Cardiac muscle cell (in vitro differentiated cells and primary cell): ENCODE data around the gene CGRRF1. TPM values are rescaled to one million over a fixed set of nuclear protein-coding genes. Genes with fewer than 3 reads are reported as not detected.

Source experiments
- DNase-seq, 2 donors: peaks; one replicate each; pipeline versions ENCODE4 v3.0.0 to v3.0.0-alpha.2; 2010 to 2017; ENCODE audit warnings: low read depth in 1 of 2, low spot score in 1 of 2
- H3K27ac ChIP-seq: fragments of 200-600 bp; sonication (generic); 2 replicates; pipeline ENCODE4 v1.5.1; 2016
- H3K27me3 ChIP-seq: fragments of 200-600 bp; sonication (generic); 2 replicates; pipeline ENCODE4 v1.6.0; 2016; ENCODE audit warnings: control low read depth
- H3K36me3 ChIP-seq: fragments of 200-600 bp; sonication (generic); 2 replicates; pipeline ENCODE4 v1.5.1; 2016; ENCODE audit warnings: control low read depth
- H3K4me1 ChIP-seq: fragments of 200-600 bp; sonication (generic); 2 replicates; pipeline ENCODE4 v1.8.1; 2017; ENCODE audit warnings: low read depth, mild to moderate bottlenecking, mixed run types
- H3K4me3 ChIP-seq: fragments of 200-600 bp; sonication (generic); 2 replicates; pipeline ENCODE4 v1.5.1; 2016; ENCODE audit warnings: mild to moderate bottlenecking
- H3K9me3 ChIP-seq: fragments of 200-600 bp; sonication (generic); 2 replicates; pipeline ENCODE4 v1.5.1; 2017; ENCODE audit warnings: low read depth, mild to moderate bottlenecking, control low read depth
- polyA plus RNA-seq: library from polyadenylated mRNA; unstranded; fragments of >200 nt; fragmentation: Nextera tagmentation; extraction: Ambion mirVana; gene quantifications from 2 replicates; pipeline ENCODE4 v1.2.1, GENCODE V29; 2016
- total RNA-seq: library from RNA; depleted of rRNA; stranded (reverse); fragments of >200 nt; gene quantifications from 2 replicates; pipeline ENCODE4 v1.2.3, GENCODE V29; 2016
- TF ChIP-seq, protein P1 (sequence below): IDR thresholded peaks from 2 replicates; pipeline ENCODE4 v1.5.1; 2012; ENCODE audit warnings: low read depth, mild to moderate bottlenecking, low read length

Gene CGRRF1
- total and polyA plus RNA-seq, 2 experiments from 2014 or later: 8.4 to 22.9 TPM

DNA sequence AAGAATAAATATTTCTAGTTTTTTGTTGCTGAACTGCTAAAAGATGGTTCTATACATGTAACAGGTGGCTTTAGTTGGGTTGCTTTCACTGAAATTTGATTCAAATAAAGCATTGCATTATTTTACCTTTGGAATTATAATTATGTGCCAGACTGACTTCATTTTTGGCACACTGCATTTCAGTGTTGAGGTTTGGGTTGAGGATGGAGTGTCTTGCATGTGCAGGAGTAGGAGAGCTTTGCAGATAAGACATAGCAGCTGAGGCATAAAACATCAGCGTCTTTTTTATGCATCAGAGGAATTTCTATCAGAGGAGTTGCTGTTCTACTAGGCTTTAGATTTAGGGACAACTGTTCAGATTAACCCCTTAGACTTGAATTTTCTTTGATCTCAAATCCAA lies 74.4 kb downstream of the CGRRF1 start:
- no peaks in the 10 kb centered on the region for H3K36me3 ChIP-seq
- H3K27ac ChIP-seq: no peak overlapping the region
- no peaks in the 10 kb centered on the region for H3K27me3 ChIP-seq
- DNase-seq: peak in 1 of 2 donors; percentile 30
- H3K9me3 ChIP-seq: no peaks in the 10 kb centered on the region
- TF ChIP-seq, protein P1, sequence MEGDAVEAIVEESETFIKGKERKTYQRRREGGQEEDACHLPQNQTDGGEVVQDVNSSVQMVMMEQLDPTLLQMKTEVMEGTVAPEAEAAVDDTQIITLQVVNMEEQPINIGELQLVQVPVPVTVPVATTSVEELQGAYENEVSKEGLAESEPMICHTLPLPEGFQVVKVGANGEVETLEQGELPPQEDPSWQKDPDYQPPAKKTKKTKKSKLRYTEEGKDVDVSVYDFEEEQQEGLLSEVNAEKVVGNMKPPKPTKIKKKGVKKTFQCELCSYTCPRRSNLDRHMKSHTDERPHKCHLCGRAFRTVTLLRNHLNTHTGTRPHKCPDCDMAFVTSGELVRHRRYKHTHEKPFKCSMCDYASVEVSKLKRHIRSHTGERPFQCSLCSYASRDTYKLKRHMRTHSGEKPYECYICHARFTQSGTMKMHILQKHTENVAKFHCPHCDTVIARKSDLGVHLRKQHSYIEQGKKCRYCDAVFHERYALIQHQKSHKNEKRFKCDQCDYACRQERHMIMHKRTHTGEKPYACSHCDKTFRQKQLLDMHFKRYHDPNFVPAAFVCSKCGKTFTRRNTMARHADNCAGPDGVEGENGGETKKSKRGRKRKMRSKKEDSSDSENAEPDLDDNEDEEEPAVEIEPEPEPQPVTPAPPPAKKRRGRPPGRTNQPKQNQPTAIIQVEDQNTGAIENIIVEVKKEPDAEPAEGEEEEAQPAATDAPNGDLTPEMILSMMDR: no peak
- H3K4me1 ChIP-seq: peaks cover 13% of the 10 kb centered on the region
- H3K4me3 ChIP-seq: no peak overlapping the region

DNA sequence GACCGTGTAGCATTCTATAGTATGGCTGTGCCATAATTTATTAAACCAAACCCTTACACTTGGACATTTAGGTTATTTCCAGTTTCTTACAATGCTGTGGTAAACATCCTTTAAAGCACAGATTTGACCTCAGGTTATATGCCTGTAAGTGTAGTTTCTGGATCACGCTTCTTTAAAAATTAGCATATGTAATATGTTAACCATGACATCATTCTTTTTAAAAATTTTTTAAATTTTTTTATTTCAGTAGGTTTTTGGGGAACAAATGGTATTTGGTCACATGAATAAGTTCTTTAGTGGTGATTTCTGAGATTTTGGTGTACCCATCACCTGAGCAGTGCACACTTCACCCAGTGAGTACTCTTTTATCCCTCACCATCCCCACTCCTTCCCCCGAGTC lies 75.5 kb downstream of the CGRRF1 start:
- no peak for DNase-seq
- H3K27ac ChIP-seq: no peak overlapping the region
- no peaks in the 10 kb centered on the region for H3K9me3 ChIP-seq
- no peaks in the 10 kb centered on the region for H3K27me3 ChIP-seq
- H3K4me1 ChIP-seq: peaks cover 13% of the 10 kb centered on the region
- no peak overlapping the region for H3K4me3 ChIP-seq
- no peaks in the 10 kb centered on the region for H3K36me3 ChIP-seq
- TF ChIP-seq, protein P1: no peak

Other genes with a start within 250 kb of the CGRRF1 start
- 13.9 and 43.9 TPM in 2 replicates for gene CDKN3, start 112.9 kb upstream of the CGRRF1 start, total RNA-seq
- gene CDKN3, start 112.9 kb upstream of the CGRRF1 start, polyA plus RNA-seq: 19.6 and 128 TPM in 2 replicates
- gene CNIH1, start 68.5 kb upstream of the CGRRF1 start, total RNA-seq: 87.3 and 128 TPM in 2 replicates
- 87.2 and 106 TPM in 2 replicates for gene CNIH1, start 68.5 kb upstream of the CGRRF1 start, polyA plus RNA-seq
- gene GMFB, start 20.9 kb upstream of the CGRRF1 start, total RNA-seq: 26.7 and 60.3 TPM in 2 replicates
- 38.1 and 45.0 TPM in 2 replicates for gene GMFB, start 20.9 kb upstream of the CGRRF1 start, polyA plus RNA-seq
- 26.6 and 60.4 TPM in 2 replicates for gene SAMD4A, start 57.2 kb downstream of the CGRRF1 start, total RNA-seq
- 14.4 and 28.6 TPM in 2 replicates for gene SAMD4A, start 57.2 kb downstream of the CGRRF1 start, polyA plus RNA-seq